SK-N-SH (cell line): ENCODE results near the gene KCNJ12. TPM values are rescaled to one million over a fixed set of nuclear protein-coding genes. Genes with fewer than 3 reads are reported as not detected.

Experiments
- CTCF ChIA-PET: fragments of 300-600, 350-600 bp; formaldehyde crosslinking; extraction: SDS; loops from one replicate; lab custom pipeline; 2021; lab: Yijun Ruan, JAX
- POLR2A ChIA-PET: fragments of 350-600 bp; sonication (Branson Sonifier 250); formaldehyde crosslinking; extraction: SDS; loops from one replicate; lab custom pipeline; 2020; ENCODE audit warnings: antibody characterized with exemption, inconsistent platforms; lab: Yijun Ruan, JAX
- DNase-seq: peaks from one replicate; pipeline ENCODE4 v3.0.0; 2012
- H2AFZ ChIP-seq: fragments of 200-600 bp; sonication (generic); 2 replicates; pipeline ENCODE4 v1.8.1; 2016; ENCODE audit warnings: antibody characterized with exemption, mild to moderate bottlenecking, low read depth
- H3F3A ChIP-seq: fragments of 200-600 bp; sonication (generic); replicated peaks from 2 replicates; pipeline ENCODE3; 2016; ENCODE audit warnings: antibody characterized with exemption, mild to moderate bottlenecking; ENCODE audit not compliant: insufficient read depth
- H3K27ac ChIP-seq, 2 experiments: fragments of 200-500 bp in 1 of 2; fragments of 200-600 bp in 1 of 2; sonication (Bioruptor generic) in 1 of 2; sonication (generic), shearing (Covaris generic) in 1 of 2; 2 replicates each; pipeline versions ENCODE4 v1.5.1 to v1.6.1; 2014 to 2016; ENCODE audit warnings: low read depth in 2 of 2, inconsistent platforms in 1 of 2, low read length in 1 of 2, mild to moderate bottlenecking in 1 of 2, mixed read lengths in 1 of 2
- H3K27me3 ChIP-seq: fragments of 200-600 bp; sonication (generic), shearing (Covaris generic); 2 replicates; pipeline ENCODE4 v1.6.1; 2016; ENCODE audit warnings: mixed run types; ENCODE audit not compliant: insufficient read depth
- H3K36me3 ChIP-seq, 2 experiments: fragments of 200-500 bp in 1 of 2; fragments of 200-600 bp in 1 of 2; sonication (Bioruptor generic) in 1 of 2; sonication (generic) in 1 of 2; replicated peaks in 1 of 2; 2 replicates each; pipeline versions ENCODE3 to v1.5.1; 2014 to 2016; ENCODE audit warnings: low read length in 1 of 2, mild to moderate bottlenecking in 1 of 2; ENCODE audit not compliant: insufficient read depth in 2 of 2, control insufficient read depth in 1 of 2
- H3K4me1 ChIP-seq, 2 experiments: fragments of 200-500 bp in 1 of 2; fragments of 200-600 bp in 1 of 2; sonication (Bioruptor generic) in 1 of 2; sonication (generic), shearing (Covaris generic) in 1 of 2; 2 replicates each; pipeline versions ENCODE4 v1.5.1 to v1.6.1; 2014 to 2016; ENCODE audit warnings: low read depth in 1 of 2, low read length in 1 of 2, mixed run types in 1 of 2; ENCODE audit not compliant: insufficient read depth in 2 of 2, control insufficient read depth in 1 of 2
- H3K4me2 ChIP-seq: fragments of 200-600 bp; sonication (generic), shearing (Covaris generic); 2 replicates; pipeline ENCODE4 v1.6.1; 2017; ENCODE audit warnings: mixed run types
- H3K4me3 ChIP-seq, 2 experiments: fragments of 200-500 bp in 1 of 2; fragments of 200-600 bp in 1 of 2; sonication (Bioruptor generic) in 1 of 2; sonication (generic), shearing (Covaris generic) in 1 of 2; 2 replicates each; pipeline versions ENCODE4 v1.5.1 to v1.8.1; 2014 to 2016; ENCODE audit warnings: low read depth in 2 of 2, inconsistent platforms in 1 of 2, low read length in 1 of 2, mild to moderate bottlenecking in 1 of 2, mixed read lengths in 1 of 2, moderate library complexity in 1 of 2
- H3K79me2 ChIP-seq: fragments of 200-600 bp; sonication (generic); 2 replicates; pipeline ENCODE4 v1.8.1; 2017; ENCODE audit warnings: mild to moderate bottlenecking; ENCODE audit not compliant: insufficient read depth
- H3K9ac ChIP-seq: fragments of 200-600 bp; sonication (generic); 2 replicates; pipeline ENCODE4 v1.6.1; 2017; ENCODE audit warnings: mixed run types
- H3K9me2 ChIP-seq: fragments of 200-600 bp; sonication (generic); 2 replicates; pipeline ENCODE4 v1.6.1; 2017; ENCODE audit warnings: mixed run types
- H3K9me3 ChIP-seq: fragments of 200-600 bp; sonication (generic); 2 replicates; pipeline ENCODE4 v1.6.1; 2017; ENCODE audit warnings: mixed run types, mild to moderate bottlenecking, moderate library complexity
- H4K20me1 ChIP-seq: fragments of 200-600 bp; sonication (generic); 2 replicates; pipeline ENCODE4 v1.6.1; 2017; ENCODE audit warnings: mild to moderate bottlenecking, mixed run types; ENCODE audit not compliant: insufficient read depth
- EZH2phosphoT487 ChIP-seq: fragments of 200-600 bp; sonication (generic); IDR thresholded peaks from 2 replicates; pipeline ENCODE4 v1.6.1; 2017; ENCODE audit warnings: low read depth, mixed run types, mild to moderate bottlenecking, antibody characterized with exemption, moderate library complexity, borderline replicate concordance
- FOXJ3 ChIP-seq: sonication (generic); formaldehyde crosslinking; IDR thresholded peaks from 2 replicates; pipeline ENCODE4 v1.5.1; 2020; ENCODE audit warnings: mild to moderate bottlenecking, missing genetic modification reagents
- FOXM1 ChIP-seq: IDR thresholded peaks from 2 replicates; pipeline ENCODE4 v1.4.0; 2012; ENCODE audit warnings: low read depth, mild to moderate bottlenecking
- IRF3 ChIP-seq: fragments of 150-350 bp; IDR thresholded peaks from 2 replicates; pipeline ENCODE4 v1.6.1; 2016; ENCODE audit warnings: mild to moderate bottlenecking, low read depth, low read length
- MEF2A ChIP-seq: IDR thresholded peaks from 2 replicates; pipeline ENCODE4 v1.4.0; 2012; ENCODE audit warnings: low read depth, borderline replicate concordance
- NFIC ChIP-seq: IDR thresholded peaks from 2 replicates; pipeline ENCODE4 v1.4.0; 2012; ENCODE audit warnings: borderline replicate concordance
- NRF1 ChIP-seq: IDR thresholded peaks from 2 replicates; pipeline ENCODE4 v1.6.1; 2012; ENCODE audit warnings: low read depth, mild to moderate bottlenecking, low read length
- PBX3 ChIP-seq: IDR thresholded peaks from 2 replicates; pipeline ENCODE4; 2012
- RCOR1 ChIP-seq: fragments of 150-350 bp; IDR thresholded peaks from 2 replicates; pipeline ENCODE4 v1.6.1; 2017; ENCODE audit warnings: antibody characterized with exemption, low read length
- RFX5 ChIP-seq: IDR thresholded peaks from 2 replicates; pipeline ENCODE4 v1.6.1; 2012; ENCODE audit warnings: mild to moderate bottlenecking, improper control_type of control experiment, low read length
- RXRA ChIP-seq: IDR thresholded peaks from 2 replicates; pipeline ENCODE4 v1.4.0; 2012; ENCODE audit warnings: low read depth, mild to moderate bottlenecking, borderline replicate concordance
- SIN3A ChIP-seq: IDR thresholded peaks from 2 replicates; pipeline ENCODE4 v1.6.1; 2012; ENCODE audit warnings: low read depth, mild to moderate bottlenecking, low read length, moderate library complexity, borderline replicate concordance
- TCF12 ChIP-seq: IDR thresholded peaks from 2 replicates; pipeline ENCODE4 v1.4.0; 2012
- USF1 ChIP-seq: IDR thresholded peaks from 2 replicates; pipeline ENCODE4 v1.4.0; 2012; ENCODE audit warnings: low read depth, borderline replicate concordance
- USF2 ChIP-seq: fragments of 150-350 bp; IDR thresholded peaks from 2 replicates; pipeline ENCODE4 v1.6.1; 2017; ENCODE audit warnings: antibody characterized with exemption, low read length, low read depth, borderline replicate concordance
- YY1 ChIP-seq: IDR thresholded peaks from 2 replicates; pipeline ENCODE4 v1.4.0; 2012; ENCODE audit warnings: low read depth, mild to moderate bottlenecking
- WGBS: methylation state at CpG from one replicate; pipeline ENCODE4 v1.1.6; 2017; ENCODE audit warnings: low lambda C conversion rate; 5-methylcytosine and 5-hydroxymethylcytosine counted together
- polyA plus RNA-seq, 3 experiments: library from polyadenylated mRNA; depleted of rRNA; stranded (reverse); fragments of >200 nt; gene quantifications; 2 replicates each; pipeline ENCODE4 v1.2.3, GENCODE V29; 2012

The KCNJ12 gene
- polyA plus RNA-seq, 1 of the 3 experiments (the other 2 are of a cell fraction): 0.36 TPM

GRCh38 chr17:21392266-21392665 lies 16.1 kb downstream of the KCNJ12 start (continued):
- TF ChIP-seq USF2 (no peak), YY1 (no peak)

- Histone ChIP-seq H3K9me2 (no peaks in the 10 kb centered on the region), H3K4me2 (no peak overlapping the region), H3K27me3 (no peaks in the 10 kb centered on the region), H3K36me3 (no peaks in the 10 kb centered on the region), H4K20me1 (no peaks in the 10 kb centered on the region), H2AFZ (no peak overlapping the region), H3K4me1 (peaks cover 0 to 15% of the 10 kb centered on the region in 2 experiments; a peak in 1 of 4 replicates), H3K9ac (no peak overlapping the region), H3F3A (no peaks in the 10 kb centered on the region), H3K79me2 (no peaks in the 10 kb centered on the region), H3K4me3 (no peak overlapping the region), H3K9me3 (no peaks in the 10 kb centered on the region), H3K27ac (no peak overlapping the region)
- TF ChIP-seq NFIC: no peak
- no peak for TF ChIP-seq EZH2phosphoT487
- no peak for TF ChIP-seq RXRA
- TF ChIP-seq TCF12: no peak
- TF ChIP-seq NRF1: no peak
- TF ChIP-seq FOXM1: no peak
- TF ChIP-seq FOXJ3 (CRISPR knock-in tag): no peak
- no peak for TF ChIP-seq USF1
- no peak for TF ChIP-seq RFX5
- TF ChIP-seq IRF3: no peak
- no peak for TF ChIP-seq RCOR1
- no peak for TF ChIP-seq YY1
- DNase-seq: no peak
- CTCF ChIA-PET: no interaction called here
- WGBS: 77% methylated on average over 2 of the region's 2 CpGs
- POLR2A ChIA-PET: no interaction called here
Observed at GRCh38 chr17:21394265-21394664, 18.1 kb downstream of the KCNJ12 start.

- no peak overlapping the region for H3K27ac ChIP-seq
- no peak overlapping the region for H2AFZ ChIP-seq
- no peak for TF ChIP-seq FOXJ3 (CRISPR knock-in tag)
- no peak for TF ChIP-seq PBX3
- no peak for TF ChIP-seq NFIC
- TF ChIP-seq FOXM1: no peak
- TF ChIP-seq SIN3A: no peak
- TF ChIP-seq NRF1: no peak
- TF ChIP-seq RXRA: no peak
- no peak for TF ChIP-seq MEF2A
- TF ChIP-seq, all 33 proteins: peak for 0
- no peaks in the 10 kb centered on the region for H3F3A ChIP-seq
- no peaks in the 10 kb centered on the region for H3K9me2 ChIP-seq
- no peaks in the 10 kb centered on the region for H4K20me1 ChIP-seq
- no peak overlapping the region for H3K4me2 ChIP-seq
- H3K36me3 ChIP-seq: no peaks in the 10 kb centered on the region
- CTCF ChIA-PET: interaction anchor here (2.8 kb wide), 1 partner anchor 117 kb away, joined by 12 read pairs; no protein-coding TSS in a partner anchor
- H3K9ac ChIP-seq: no peak overlapping the region
- H3K27me3 ChIP-seq: no peaks in the 10 kb centered on the region
- H3K79me2 ChIP-seq: no peaks in the 10 kb centered on the region
- no peak for DNase-seq
- 100% methylated on average over 1 of the region's 5 CpGs for WGBS
- H3K9me3 ChIP-seq: no peaks in the 10 kb centered on the region
- POLR2A ChIA-PET: no interaction called here
- peaks cover 0 to 15% of the 10 kb centered on the region in 2 experiments; a peak in 1 of 4 replicates for H3K4me1 ChIP-seq
- H3K4me3 ChIP-seq: no peak overlapping the region
Observed at GRCh38 chr17:21395764-21396163, 19.6 kb downstream of the KCNJ12 start.
